ENCODE data around the gene FAM25G.

The FAM25G gene

GRCh38 chr10:47445720-47446119 is 45.8 kb downstream of the FAM25G start:
- no peak for FAIRE-seq

- no peak for FAIRE-seq
Measured at GRCh38 chr10:47444047-47444446, 47.5 kb downstream of the FAM25G start.

GRCh38 chr10:47443145-47443544 is 48.4 kb downstream of the FAM25G start:
- no peak for FAIRE-seq

- no peak for FAIRE-seq
Measured at GRCh38 chr10:47442351-47442750, 49.1 kb downstream of the FAM25G start.

- no peak for FAIRE-seq
Measured at GRCh38 chr10:47441938-47442337, 49.6 kb downstream of the FAM25G start.

GRCh38 chr10:47440207-47440606 is 51.3 kb downstream of the FAM25G start:
- FAIRE-seq, result no peak

- FAIRE-seq, result no peak
Measured at GRCh38 chr10:47438857-47439474, 52.5 kb downstream of the FAM25G start.

All from A204.1 (cell line).